ENCODE data around the gene LTBP3. TPM values are rescaled to one million over a fixed set of nuclear protein-coding genes. Genes with fewer than 3 reads are reported as not detected.

LTBP3 gene
- total and polyA plus RNA-seq, 2 donors (not counting 3 experiments of a cell fraction or from before 2014, with no cell fraction given), result 120 to 209 TPM

- no peaks in the 10 kb centered on the region for H3K27me3 ChIP-seq (ENCODE audit: control insufficient read depth in 2 of 2, insufficient read depth in 2 of 2, low read length in 2 of 2)
- ChIA-PET POLR2A (no interaction called here), CTCF (no interaction called here)
- H4K20me1 ChIP-seq (replicated peaks; ENCODE audit: control insufficient read depth, extremely low read depth, insufficient read depth, low read length), result no peaks in the 10 kb centered on the region
- no peak overlapping the region for H3K27ac ChIP-seq (ENCODE audit: insufficient read depth, low read depth, low read length)
- H3K4me2 ChIP-seq (ENCODE audit: insufficient read depth, low read length), result no peak overlapping the region
- BruUV-seq (replicated peaks), result no TSS peak
- no peaks in the 10 kb centered on the region for H3K9me1 ChIP-seq (replicated peaks; ENCODE audit: control insufficient read depth, extremely low read depth, insufficient read depth, low read length)
- no peaks in the 10 kb centered on the region for H3K9me3 ChIP-seq (replicated peaks; ENCODE audit: control insufficient read depth, insufficient read depth, low read length)
- DNase-seq (ENCODE audit: low read depth, low spot score), result no peak
- no peak for TF ChIP-seq MYC (IDR thresholded peaks at IDR 0.05; ENCODE audit: low read depth, low read length)
- no peak for TF ChIP-seq EZH2 (IDR thresholded peaks at IDR 0.05; ENCODE audit: borderline replicate concordance, low read depth, low read length, severe bottlenecking)
- no peak for TF ChIP-seq POLR2A (IDR thresholded peaks at IDR 0.05; ENCODE audit: low read depth, low read length)
- TF ChIP-seq POLR2AphosphoS5 (IDR thresholded peaks at IDR 0.05; ENCODE audit: insufficient read depth, low read depth, low read length), result no peak
- no peak for TF ChIP-seq MAX (IDR thresholded peaks at IDR 0.05; ENCODE audit: insufficient read depth, insufficient read length)
- no peak overlapping the region for H2AFZ ChIP-seq (ENCODE audit: low read depth, low read length)
- no peaks in the 10 kb centered on the region for H3K79me2 ChIP-seq (ENCODE audit: control insufficient read depth, insufficient read depth, low read length)
- H3K9ac ChIP-seq (replicated peaks; ENCODE audit: extremely low read depth, insufficient read depth, low read length), result no peak overlapping the region
- FAIRE-seq, result no peak
- H3K4me1 ChIP-seq (ENCODE audit: control insufficient read depth, extremely low read depth, insufficient read depth, low read length), result no peaks in the 10 kb centered on the region
- peaks cover 13 to 44% of the 10 kb centered on the region in 2 experiments for H3K36me3 ChIP-seq (ENCODE audit: control insufficient read depth in 2 of 2, extremely low read depth in 1 of 2, insufficient read depth in 2 of 2, low read length in 2 of 2)
- intact Hi-C loops (cut with micrococcal nuclease), result no loop called here
- dilution Hi-C loops (cut with MboI; ENCODE audit: extremely low pct_ligation_motif_present, low sequenced_read_pairs), result no loop called here
- no peak overlapping the region for H3K4me3 ChIP-seq (replicated peaks in 1 of 3; ENCODE audit: insufficient read depth in 1 of 3, low read depth in 1 of 3, low read length in 3 of 3)
These were observed 23.1 kb downstream of the LTBP3 start for GRCh38 chr11:65535102-65535501.

GRCh38 chr11:65532388-65533064, 25.6 kb downstream of the LTBP3 start:
- Histone ChIP-seq H3K36me3 (ENCODE audit: control insufficient read depth in 2 of 2, extremely low read depth in 1 of 2, insufficient read depth in 2 of 2, low read length in 2 of 2) (peaks cover 13 to 50% of the 10 kb centered on the region in 2 experiments), H3K27ac (ENCODE audit: insufficient read depth, low read depth, low read length) (no peak overlapping the region), H3K27me3 (ENCODE audit: control insufficient read depth in 2 of 2, insufficient read depth in 2 of 2, low read length in 2 of 2) (no peaks in the 10 kb centered on the region), H4K20me1 (replicated peaks; ENCODE audit: control insufficient read depth, extremely low read depth, insufficient read depth, low read length) (no peaks in the 10 kb centered on the region), H3K9ac (replicated peaks; ENCODE audit: extremely low read depth, insufficient read depth, low read length) (no peak overlapping the region), H3K9me3 (replicated peaks; ENCODE audit: control insufficient read depth, insufficient read depth, low read length) (no peaks in the 10 kb centered on the region), H3K4me3 (replicated peaks in 1 of 3; ENCODE audit: insufficient read depth in 1 of 3, low read depth in 1 of 3, low read length in 3 of 3) (no peak overlapping the region), H3K4me1 (ENCODE audit: control insufficient read depth, extremely low read depth, insufficient read depth, low read length) (no peaks in the 10 kb centered on the region), H3K79me2 (ENCODE audit: control insufficient read depth, insufficient read depth, low read length) (no peaks in the 10 kb centered on the region), H3K9me1 (replicated peaks; ENCODE audit: control insufficient read depth, extremely low read depth, insufficient read depth, low read length) (no peaks in the 10 kb centered on the region), H3K4me2 (ENCODE audit: insufficient read depth, low read length) (no peak overlapping the region), H2AFZ (ENCODE audit: low read depth, low read length) (no peak overlapping the region)
- no peak for DNase-seq (ENCODE audit: low read depth, low spot score)
- intact Hi-C loops (cut with micrococcal nuclease) (no loop called here), dilution Hi-C loops (cut with MboI; ENCODE audit: extremely low pct_ligation_motif_present, low sequenced_read_pairs) (no loop called here)
- no TSS peak for BruUV-seq (replicated peaks)
- CTCF ChIA-PET, result interaction anchor here (1.1 kb wide), 1 partner anchor 58 kb away, joined by 4 read pairs; no protein-coding TSS in a partner anchor
- TF ChIP-seq CTCF (IDR thresholded peaks at IDR 0.05; ENCODE audit: extremely low read depth in 1 of 2, insufficient read depth in 1 of 2, low read depth in 1 of 2, low read length in 2 of 2) (no peak), POLR2A (IDR thresholded peaks at IDR 0.05; ENCODE audit: low read depth, low read length) (no peak), EZH2 (IDR thresholded peaks at IDR 0.05; ENCODE audit: borderline replicate concordance, low read depth, low read length, severe bottlenecking) (no peak), MAX (IDR thresholded peaks at IDR 0.05; ENCODE audit: insufficient read depth, insufficient read length) (no peak), JUN (IDR thresholded peaks at IDR 0.05; ENCODE audit: borderline replicate concordance, insufficient read depth, insufficient read length, low read depth) (no peak), GATA2 (IDR thresholded peaks at IDR 0.05; ENCODE audit: insufficient read depth, insufficient read length, low read depth, low read length) (no peak), FOS (IDR thresholded peaks at IDR 0.05; ENCODE audit: borderline replicate concordance, insufficient read depth, low read length) (no peak), POLR2AphosphoS5 (IDR thresholded peaks at IDR 0.05; ENCODE audit: insufficient read depth, low read depth, low read length) (no peak), MYC (IDR thresholded peaks at IDR 0.05; ENCODE audit: low read depth, low read length) (no peak)
- POLR2A ChIA-PET, result no interaction called here
- FAIRE-seq, result no peak

Data from endothelial cell of umbilical vein (primary cell).